GM21786 (cell line): ENCODE results near the gene SPECC1.
"Not testable (repeated sequence)": the region's sequence is repeated elsewhere in the genome, so short reads cannot be mapped to it uniquely, and the experiment has no call there.

Experiments used
- ATAC-seq: cut with Tn5 transposase; IDR thresholded peaks from one replicate; pipeline ENCODE4 v1.9.1; 2021; ENCODE audit not compliant: unreplicated experiment

Gene SPECC1

DNA sequence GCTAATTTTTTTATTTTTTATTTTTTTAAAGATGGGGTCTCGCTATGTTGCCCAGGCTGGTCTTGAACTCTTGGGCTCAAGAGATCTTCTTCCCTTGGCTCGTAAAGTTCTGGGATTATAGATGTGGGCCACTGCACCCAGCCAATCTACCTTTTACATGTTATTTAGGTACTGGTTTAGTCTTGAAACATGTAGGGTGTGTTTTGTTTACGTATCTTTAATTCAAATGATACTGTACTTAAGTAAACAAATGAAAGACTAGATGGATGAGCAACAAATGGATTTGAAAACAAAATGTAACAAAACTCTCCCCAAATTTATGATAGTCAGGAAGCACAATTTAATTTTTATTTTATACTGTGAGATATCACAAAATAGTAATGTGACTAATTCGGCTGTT is 250.5 kb downstream of the SPECC1 start:
- ATAC-seq = no peak

DNA sequence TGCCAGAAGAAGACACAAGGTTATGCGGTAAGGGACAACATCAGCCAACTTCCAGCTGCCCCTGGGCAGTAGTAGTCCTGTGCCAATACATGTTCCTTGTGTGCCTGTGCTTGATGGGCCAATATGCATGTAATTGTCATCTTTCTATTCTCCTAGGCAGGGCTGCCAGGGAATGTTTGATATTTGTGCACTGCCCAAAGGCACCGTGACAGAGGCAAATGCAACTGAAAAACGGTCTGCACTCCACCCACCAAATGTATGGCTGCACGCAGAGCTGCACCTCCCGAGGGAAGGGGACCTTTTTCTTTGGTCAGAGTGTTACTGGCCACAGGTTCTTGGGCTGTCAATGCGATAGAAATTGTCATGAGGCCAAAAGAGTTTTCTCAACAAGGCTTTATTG is 251.1 kb downstream of the SPECC1 start:
- no peak for ATAC-seq

DNA sequence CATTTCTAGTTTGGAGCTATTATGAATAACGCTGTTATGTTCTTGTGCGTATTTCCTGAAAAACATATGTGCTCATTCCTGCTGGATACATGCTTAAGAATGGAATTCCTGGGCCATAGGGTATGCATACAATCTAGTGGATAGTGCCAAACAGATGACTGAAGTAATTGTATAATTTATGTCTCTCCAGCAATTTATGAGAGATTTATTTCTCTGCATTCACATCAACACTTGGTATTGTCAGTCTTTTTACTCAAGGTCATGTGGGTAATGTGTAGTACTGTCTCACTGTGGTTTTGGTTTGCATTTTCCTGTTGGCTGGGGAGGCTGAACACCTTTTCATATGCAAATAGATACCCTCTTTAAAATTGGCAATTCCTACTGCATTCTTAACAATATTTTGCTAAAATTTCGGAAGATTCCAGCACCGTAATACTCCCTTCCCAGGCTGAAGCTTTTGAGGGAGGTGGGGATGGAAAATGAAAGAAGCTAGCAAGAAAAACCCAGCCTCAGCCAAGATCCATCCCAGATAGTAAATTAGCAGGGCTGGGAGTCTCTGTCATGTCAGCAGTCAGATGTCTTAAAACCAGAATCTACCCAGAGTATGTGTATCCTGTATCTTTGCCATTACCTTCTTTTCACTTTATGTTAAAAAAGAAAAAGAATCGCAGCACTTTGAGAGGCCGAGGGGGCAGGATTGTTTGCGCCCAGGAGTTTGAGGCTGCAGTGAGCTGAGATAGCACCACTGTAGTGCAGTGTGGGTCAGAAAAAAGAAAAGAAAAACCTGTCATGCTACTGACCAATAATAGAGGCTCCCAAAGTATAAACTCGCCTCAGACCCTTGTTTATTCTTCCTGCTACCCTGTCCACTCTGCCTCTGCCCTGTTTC is 253.3 kb downstream of the SPECC1 start:
- ATAC-seq = no peak

DNA sequence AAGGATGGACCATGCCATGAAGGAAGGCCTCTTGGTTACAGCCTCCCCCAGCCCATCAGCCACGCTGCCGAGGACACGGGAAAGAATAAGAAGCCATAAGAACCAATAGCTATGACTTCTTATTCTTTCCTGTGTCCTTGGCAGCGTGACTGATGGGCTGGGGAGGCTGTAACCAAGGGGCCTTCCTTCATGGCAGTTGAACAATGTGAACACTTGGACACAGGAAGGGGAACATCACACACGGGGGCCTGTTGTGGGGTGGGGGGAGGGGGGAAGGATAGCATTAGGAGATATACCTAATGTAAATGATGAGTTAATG is 253.9 kb downstream of the SPECC1 start:
- not testable (repeated sequence) for ATAC-seq

DNA sequence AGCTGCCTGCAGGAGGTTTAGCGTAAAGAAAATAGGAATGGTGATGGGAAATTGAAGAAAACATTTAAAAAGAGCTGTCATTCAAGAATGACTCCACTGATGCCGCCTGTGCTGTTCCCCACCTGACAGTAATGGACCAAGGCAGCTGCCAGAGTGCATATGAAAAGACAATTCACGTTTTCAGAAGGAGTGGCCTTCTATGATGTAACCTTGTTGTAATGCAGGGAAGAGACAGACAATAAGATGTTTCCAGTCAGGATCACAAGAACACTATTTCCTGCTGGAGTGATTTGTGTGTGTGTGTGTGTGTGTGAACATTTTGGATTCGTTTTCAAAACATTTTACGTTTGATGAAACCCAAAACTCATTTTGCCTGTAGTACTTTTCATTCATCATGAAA is 254.4 kb downstream of the SPECC1 start:
- ATAC-seq = no peak

DNA sequence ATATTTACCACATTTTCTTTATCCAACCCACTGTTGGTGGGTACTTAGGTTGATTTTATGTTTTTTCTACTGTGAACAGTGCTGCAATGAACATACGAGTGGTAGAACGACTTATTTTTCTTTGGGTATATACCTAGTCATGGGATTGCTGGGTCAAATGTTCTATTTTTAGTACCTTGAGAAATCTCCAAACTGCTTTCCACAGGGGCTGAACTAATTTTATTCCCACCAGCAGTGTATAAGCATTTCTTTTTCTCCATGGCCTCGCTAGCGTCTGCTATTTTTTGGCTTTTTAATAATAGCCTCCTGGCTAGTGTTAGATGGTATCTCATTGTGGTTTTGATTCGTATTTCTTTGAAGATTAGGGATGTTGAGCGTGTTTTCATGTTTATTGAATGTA is 255.8 kb downstream of the SPECC1 start:
- ATAC-seq = no peak

DNA sequence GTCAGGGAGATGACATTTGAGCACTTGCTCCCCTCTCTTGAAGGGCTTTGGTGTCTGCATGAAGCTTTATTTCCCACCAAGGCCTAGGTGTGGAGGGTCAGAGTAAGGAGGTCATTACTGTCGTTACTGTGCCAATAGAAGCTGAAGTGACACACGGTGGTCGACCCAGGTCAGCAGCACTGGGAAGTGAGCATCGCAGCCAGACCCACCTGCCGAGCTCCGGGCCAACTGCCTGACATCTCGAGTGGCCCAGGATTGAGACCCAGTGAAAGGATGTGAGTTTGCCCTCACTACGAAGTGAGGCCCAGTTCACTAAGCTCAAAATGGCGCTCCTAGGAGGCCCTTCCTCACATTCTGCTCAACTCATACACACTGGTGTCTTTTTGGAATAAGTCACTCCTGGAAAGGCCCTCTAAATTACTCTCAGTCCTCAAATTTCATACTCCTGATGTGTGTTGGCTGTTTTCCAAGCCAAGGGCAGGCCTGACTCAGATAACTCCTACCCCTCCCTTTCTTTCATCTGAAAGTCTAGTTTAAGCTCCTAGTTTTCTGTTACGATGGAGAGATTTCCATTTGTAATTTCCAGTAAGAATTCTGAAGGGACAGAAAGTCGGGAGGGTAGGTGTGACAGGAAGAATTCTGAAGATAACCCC is 257.8 kb downstream of the SPECC1 start:
- ATAC-seq = no peak

DNA sequence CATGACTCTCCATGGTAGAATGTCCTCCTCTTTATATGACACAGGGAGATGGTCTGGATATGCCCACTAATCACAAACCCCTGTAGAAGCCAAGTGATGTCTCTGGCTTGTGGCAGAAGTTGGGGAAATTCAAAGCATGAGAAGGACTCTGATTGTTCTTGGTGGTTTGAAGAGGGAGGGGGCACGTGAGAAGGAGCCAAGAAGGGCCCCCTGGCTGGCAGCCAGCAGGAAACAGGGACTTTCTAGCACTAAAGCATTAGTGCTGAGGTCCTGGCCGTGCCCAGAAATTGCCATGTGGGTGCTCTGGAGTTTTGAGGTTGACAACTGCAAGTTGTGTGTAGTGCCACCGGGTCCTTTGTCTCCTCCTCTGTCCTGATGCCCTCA is 258.3 kb downstream of the SPECC1 start:
- ATAC-seq = no peak

DNA sequence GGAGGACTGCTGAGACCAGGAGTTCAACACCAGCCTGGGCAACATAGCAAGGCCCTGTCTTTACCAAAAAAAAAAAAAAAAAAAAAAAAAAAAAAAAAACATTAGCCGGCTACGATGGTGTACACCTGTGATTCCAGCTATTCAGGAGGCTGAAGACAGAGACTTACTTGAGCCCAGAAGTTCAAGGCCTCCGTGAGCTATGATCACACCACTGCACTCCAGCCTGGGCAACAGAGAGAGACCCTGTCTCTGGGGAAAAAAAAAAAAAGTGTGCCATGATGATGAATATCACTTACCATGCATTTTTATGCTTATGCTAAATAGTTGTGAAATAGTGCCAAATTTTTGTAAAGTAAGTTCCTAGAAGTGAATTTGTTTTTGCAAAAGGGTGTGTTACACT is 261.2 kb downstream of the SPECC1 start:
- no peak for ATAC-seq

DNA sequence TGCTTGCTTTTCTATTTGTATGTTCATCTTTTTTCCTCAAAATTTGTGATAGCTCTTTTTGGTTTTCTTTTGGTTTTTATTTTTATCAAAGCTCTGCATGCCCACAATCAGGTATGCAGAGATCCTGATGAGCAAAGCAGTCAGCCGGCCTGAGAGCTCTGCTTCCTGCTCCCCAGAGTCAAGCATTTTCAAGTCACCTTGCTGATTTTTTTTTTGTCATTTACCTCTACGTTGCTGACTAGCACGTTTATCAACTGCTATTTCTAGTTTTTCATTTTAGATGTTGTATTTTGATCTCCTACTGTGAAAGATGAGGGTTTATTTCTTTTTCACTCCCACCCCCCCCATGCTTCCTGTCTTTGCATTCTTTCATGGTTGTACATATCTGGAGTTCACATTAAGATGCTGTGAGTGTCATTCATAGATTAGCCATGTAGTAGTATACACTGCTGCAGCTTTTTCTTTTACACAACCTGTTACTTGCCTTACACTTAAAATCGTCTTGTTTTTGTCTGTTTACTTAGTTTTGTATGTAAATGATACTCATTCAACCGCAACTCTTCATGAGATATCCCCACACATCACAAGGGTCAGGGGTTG is 262.0 kb downstream of the SPECC1 start:
- no peak for ATAC-seq

DNA sequence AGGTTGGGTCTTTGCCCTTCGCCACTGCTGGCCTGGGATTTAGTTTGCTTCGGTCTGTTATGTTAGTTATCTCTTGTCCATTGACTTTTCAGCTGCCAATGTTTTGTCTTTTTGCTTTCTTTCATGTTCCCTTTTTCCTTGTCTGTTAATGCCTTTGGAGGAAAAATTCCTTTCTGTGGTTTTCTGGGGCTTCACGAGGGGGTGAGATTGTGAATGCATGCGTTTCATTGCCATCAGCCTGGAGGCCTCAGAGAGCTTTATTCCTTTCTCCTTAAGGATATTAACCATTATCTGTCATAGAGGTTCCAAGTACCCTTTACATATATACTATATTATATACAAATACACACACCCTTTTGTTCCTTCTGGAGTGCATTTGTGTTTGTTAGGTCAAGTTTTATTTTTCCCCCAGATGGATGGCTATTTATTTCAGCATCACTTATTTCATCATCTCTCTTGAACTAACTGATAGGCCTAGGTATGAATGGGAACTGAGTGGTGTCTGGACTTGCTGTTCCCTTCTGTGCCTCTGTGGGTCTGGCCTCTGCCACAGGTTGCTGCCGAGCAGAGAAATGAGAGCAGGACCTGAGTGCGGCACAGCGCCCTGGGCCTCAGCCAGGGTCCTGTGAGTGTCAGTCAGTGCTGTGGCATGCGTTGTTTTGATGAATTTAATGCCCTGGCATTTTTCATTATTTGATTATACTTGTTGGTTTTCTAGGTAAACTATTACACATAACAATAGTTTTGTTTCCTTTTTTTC is 264.8 kb downstream of the SPECC1 start:
- ATAC-seq = no peak

DNA sequence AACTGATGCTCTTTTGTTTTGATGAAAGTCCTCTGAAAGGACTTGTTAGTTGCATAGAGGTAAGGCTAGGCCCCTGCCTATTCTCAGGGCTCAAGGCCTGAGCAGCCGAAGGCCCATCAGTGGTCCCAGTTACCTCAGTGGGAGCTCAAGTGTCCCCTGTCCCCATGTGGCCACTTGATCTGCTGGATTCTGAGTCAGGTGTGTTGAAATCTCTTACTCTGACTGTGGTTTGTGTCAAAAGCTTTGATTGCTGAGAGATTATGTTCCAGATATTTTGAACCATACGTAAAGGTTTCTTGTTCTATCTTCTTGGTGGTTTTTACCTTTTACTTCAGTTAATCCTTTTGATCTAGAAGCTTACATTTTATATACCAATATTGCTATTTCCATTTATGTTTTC is 266.5 kb downstream of the SPECC1 start:
- no peak for ATAC-seq

DNA sequence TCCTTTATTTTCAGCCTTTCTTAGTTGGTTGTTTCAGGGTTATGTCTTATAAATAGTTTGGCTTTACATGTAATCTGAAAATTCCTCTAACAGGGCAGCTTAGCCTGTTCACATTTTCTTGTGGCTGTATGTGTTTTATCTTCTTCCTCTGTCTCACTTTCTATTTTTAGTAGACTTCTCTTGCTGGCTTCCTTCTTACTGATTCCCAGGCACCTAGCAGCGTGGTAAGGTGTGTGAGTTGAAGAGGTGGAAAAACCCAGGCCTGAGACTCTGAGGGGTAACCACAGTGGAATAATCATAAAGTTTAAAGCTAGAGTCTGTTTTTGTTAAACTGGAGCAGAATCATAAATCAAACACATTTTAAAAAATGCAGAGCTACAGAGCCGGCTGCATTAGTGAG is 267.3 kb downstream of the SPECC1 start:
- no peak for ATAC-seq

DNA sequence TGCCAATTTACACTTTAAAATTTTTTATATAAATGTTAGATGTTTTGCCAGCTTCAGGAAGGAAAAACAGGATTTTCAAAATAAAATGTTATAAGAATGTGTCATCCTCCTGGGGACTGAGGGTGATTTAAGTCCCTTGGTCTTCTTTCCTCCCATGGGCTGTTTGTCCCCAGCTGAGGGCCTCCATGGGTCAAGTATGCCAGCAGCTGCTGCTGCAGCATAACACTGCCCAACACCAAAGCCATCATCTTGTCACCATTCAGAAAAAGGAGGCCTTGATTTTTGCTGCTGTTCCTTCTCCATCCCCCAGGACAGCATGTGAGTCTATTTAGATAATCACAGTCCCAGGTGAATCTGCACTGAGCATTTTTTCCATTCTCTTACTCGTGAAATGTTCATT is 269.6 kb downstream of the SPECC1 start:
- ATAC-seq = no peak

DNA sequence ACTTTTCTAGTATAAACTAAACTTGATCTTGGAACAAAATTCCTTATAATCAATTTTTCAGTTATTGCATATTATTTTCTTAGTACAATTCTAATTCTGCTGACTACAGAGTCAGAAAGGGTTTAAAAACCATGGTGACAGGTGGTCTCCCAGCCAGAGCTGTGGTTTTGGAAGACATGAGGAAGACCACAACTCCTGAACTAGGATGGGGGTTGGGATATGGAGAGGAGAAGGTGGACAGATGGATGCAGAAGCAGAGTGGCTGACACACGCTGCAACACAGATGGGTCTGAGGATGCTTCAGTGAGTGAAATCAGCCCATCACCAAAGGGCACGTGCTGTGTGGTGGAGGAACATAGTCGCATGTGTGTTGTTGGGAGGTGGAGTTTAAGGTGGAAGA is 270.5 kb downstream of the SPECC1 start:
- no peak for ATAC-seq

DNA sequence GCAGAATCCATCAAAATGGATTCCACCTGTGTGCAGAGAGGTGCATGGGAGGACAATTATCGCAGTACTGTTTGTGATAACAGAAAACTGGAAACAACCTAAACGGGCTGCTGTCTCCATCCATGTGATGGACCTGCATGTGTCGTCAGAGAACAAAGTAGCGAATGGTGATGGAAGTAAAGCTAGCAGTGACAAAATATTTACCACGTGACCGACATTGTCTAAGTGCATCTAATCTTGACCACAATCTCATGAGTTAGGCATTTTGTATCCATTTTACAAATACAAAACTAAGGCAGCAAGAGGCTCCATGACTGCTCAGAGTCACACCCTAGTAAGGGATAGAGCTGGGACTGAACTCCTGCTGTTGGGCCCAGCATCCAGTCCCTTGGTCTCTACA is 270.9 kb downstream of the SPECC1 start:
- no peak for ATAC-seq

DNA sequence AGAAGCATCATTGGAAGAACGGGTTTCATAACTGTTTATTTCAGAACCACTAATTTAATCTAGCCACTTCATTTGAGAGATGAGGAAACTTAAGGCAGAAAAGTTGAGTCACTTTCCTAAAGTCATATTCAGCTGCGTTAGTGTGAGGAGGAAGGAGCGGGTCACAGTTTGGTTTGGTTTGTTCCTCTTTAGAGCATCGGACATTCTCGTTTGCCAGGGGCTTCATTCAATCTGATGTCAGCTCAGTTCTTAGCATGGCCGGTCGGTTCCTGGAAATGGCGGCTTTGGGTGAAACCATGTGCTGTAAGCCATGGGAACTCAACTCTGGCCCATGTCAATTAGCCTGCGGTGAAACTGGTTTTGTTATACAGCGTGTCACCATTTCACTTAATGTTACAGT is 271.7 kb downstream of the SPECC1 start:
- ATAC-seq = no peak

DNA sequence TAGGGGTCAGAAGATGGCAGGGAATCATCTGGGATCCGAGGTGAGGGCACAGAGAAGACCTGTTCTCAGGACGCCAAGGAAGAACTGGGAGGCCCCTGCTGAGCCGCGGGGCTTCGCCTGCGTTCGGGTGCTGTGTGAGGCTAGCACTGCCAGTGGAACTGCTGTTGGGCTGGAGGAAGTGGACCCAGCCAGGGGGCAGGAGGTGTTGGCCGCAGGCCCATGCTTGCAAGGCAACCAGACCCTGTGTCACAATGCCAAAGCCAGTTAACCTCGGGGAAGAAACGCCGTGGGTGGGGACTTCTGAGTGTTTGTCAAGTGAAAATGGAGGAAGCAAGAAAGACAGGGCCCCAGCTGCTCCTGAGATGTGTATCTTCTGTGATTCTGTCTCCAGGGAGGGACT is 272.7 kb downstream of the SPECC1 start:
- no peak for ATAC-seq

DNA sequence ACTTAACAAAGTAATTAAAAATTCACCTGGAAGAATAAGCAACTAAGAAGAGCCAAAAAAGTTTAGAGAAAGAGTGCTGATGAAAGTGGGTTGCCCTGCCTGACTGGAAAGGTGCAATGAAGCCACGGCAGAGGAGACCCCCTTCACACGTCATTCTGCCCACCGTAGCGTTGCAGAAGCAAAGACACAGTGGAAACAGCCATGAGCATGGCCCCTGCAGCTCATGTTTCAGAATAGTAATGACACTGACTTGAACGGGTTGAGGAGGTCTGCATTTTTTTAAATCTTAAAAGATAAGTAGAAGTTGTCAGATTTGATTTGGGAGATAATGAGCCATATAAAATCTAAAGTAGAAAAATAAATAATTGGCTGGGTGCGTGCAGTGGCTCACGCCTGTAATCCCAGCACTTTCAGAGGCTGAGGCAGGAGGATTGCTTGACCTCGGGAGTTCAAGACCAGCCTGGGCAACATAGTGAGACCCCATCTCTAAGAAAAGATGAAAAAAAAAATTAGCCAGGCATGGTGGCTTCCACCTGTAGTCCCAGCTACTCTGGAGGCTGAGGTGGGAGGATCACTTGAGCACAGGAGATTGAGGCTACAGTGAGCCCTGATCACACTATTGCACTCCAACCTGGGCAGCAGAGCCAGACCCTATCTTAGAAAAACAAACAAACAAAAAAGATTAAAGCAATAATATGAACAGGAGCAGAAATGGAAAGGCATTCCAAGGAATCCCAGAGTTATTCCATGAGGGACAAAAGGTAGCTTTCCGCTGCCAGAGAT is 273.6 kb downstream of the SPECC1 start:
- ATAC-seq = no peak

DNA sequence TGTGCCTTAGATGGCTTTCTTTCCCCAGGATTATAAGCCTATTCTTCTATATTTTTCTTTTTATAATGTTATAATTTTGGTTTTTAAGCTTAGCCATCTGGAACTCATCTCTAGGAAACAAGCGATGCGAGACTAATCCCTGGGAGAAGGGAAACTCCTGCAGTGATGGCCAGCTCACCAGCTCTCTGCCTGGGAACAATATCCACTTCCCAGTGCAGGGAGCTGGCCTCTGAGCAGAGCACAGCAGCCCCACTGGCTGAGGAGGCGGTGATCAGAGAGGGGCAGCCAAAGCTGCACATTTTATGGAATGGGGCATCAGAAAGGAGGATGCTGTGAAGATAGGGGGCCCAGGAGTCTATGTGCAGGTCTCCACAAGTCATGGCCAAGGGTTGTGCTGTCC is 274.9 kb downstream of the SPECC1 start:
- no peak for ATAC-seq
